Thyroid gland (tissue), 4 donors: ENCODE data around the gene OR10H1. TPM values are rescaled to one million over a fixed set of nuclear protein-coding genes. Genes with fewer than 3 reads are reported as not detected.
"Not testable (repeated sequence)": the region's sequence is repeated elsewhere in the genome, so short reads cannot be mapped to it uniquely, and the experiment has no call there.

Experiments used
- DNase-seq, 2 donors: peaks; one replicate each; pipeline ENCODE4 v3.0.0-alpha.2; 2019
- H3K27ac ChIP-seq, 3 donors: fragments of 200-600 bp; sonication (generic); 1 replicate in 2 of 3; 2 replicates in 1 of 3; pipeline ENCODE4 v1.5.1; 2016 to 2019; ENCODE audit warnings: mild to moderate bottlenecking in 1 of 3, moderate library complexity in 1 of 3
- H3K27me3 ChIP-seq: fragments of 200-600 bp; sonication (generic); one replicate; pipeline ENCODE4 v1.5.1; 2019
- H3K36me3 ChIP-seq, 2 donors: fragments of 200-600 bp; sonication (generic); one replicate each; pipeline ENCODE4 v1.5.1; 2016 to 2019
- H3K4me1 ChIP-seq, 2 donors: fragments of 200-600 bp; sonication (generic); one replicate each; pipeline ENCODE4 v1.5.1; 2017 to 2019
- H3K4me3 ChIP-seq, 3 donors: fragments of 200-600 bp; sonication (generic); replicated peaks in 1 of 3; 1 replicate in 2 of 3; 2 replicates in 1 of 3; pipeline ENCODE4 v1.5.1; 2016; ENCODE audit warnings: mild to moderate bottlenecking in 1 of 3
- H3K9me3 ChIP-seq: fragments of 200-600 bp; sonication (generic); one replicate; pipeline ENCODE4 v1.5.1; 2017
- CTCF ChIP-seq, 6 experiments: fragments of 200-600 bp in 3 of 6; fragments of 450-650 bp in 3 of 6; sonication (generic) in 3 of 6; IDR thresholded peaks; one replicate each; pipeline ENCODE4 v1.5.1; 2016 to 2019; ENCODE audit warnings: antibody characterized with exemption in 6 of 6, mild to moderate bottlenecking in 2 of 6, inconsistent platforms in 1 of 6, moderate library complexity in 1 of 6
- POLR2A ChIP-seq, 2 donors: fragments of 450-650 bp; IDR thresholded peaks; one replicate each; pipeline ENCODE4 v1.6.1; 2017; ENCODE audit warnings: antibody characterized with exemption in 2 of 2, mild to moderate bottlenecking in 2 of 2, moderate library complexity in 1 of 2
- WGBS, 2 donors: methylation state at CpG; one replicate each; pipeline ENCODE4 v1.1.5; 2017; 5-methylcytosine and 5-hydroxymethylcytosine counted together
- intact Hi-C: fragments of 100-400 bp; cut with DNase I; formaldehyde crosslinking; loops from one replicate; pipeline ENCODE4 v1.15.1; 2023
- total RNA-seq, 4 donors: library from RNA; depleted of rRNA; stranded (reverse); fragments of >200 nt; gene quantifications; one replicate each; pipeline ENCODE4 v1.2.3, GENCODE V29; 2016

OR10H1 gene
- total RNA-seq, 4 donors from 2014 or later: not detected

DNA sequence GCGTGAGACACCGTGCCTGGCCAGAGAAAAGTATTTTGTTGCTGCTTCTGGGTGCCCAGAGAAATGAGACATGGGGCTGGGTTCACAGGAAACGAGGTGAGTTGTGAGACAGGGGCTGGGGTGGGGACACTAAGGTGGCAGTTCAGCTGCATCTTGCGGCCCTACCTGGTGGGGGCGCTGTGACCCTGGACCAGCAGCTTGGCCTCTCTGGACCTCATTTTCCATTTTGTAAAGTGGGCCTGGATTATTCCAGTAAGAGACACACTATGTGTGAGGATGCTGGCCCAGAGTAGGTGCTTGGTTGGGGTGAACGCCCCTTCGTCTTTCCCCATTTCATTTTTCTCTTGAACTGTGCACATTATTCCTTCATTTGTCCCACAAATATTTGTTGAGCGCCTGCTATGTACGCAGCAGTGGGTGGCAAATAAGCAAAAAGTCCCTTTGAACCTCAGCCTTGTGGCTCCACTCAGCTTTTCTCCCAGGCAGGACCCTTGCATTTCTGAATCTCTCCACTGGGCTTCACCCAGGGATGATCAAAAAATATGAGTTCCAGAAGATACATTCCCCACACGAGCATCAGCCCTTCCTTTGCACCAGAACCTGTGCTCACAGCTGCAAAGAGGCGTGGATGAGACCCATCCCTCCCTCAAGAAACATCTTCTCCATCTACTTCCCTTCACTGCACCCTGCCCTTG is 26.6 kb upstream of the OR10H1 start:
- H3K4me1 ChIP-seq: no peaks in the 10 kb centered on the region
- no peak overlapping the region for H3K4me3 ChIP-seq
- H3K36me3 ChIP-seq: no peaks in the 10 kb centered on the region
- intact Hi-C loops: no loop called here
- WGBS, 2 donors: 61 to 65% methylated on average over 11 of the region's 11 CpGs
- no peak for DNase-seq
- H3K27ac ChIP-seq: no peak overlapping the region
- TF ChIP-seq POLR2A (IDR thresholded peaks at IDR 0.05): no peak
- TF ChIP-seq CTCF (IDR thresholded peaks at IDR 0.05): no peak
- H3K27me3 ChIP-seq: no peaks in the 10 kb centered on the region
- H3K9me3 ChIP-seq: no peaks in the 10 kb centered on the region

DNA sequence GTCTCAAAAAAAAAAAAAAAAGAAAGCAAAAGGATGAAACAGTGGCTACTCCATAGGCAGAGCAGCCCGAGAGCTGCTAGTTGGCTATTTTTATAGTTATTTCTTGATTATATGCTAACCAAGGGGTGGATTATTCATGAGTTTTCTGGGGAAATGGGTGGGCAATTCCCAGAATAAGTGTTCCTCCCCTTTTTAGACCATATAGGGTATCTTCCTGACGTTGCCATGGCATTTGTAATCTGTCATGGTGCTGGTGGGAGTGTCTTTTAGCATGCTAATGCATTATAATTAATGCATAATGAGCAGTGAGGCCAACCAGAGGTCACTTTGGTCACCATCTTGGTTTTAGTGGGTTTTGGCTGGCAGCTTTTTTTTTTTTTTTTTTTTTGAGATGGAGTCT is 25.4 kb upstream of the OR10H1 start:
- TF ChIP-seq POLR2A (IDR thresholded peaks at IDR 0.05) (no peak), CTCF (IDR thresholded peaks at IDR 0.05) (no peak)
- WGBS, 2 donors: 65 to 79% methylated on average over 2 of the region's 2 CpGs
- no peak overlapping the region for H3K4me3 ChIP-seq
- intact Hi-C loops: no loop called here
- H3K27me3 ChIP-seq: no peaks in the 10 kb centered on the region
- H3K36me3 ChIP-seq: no peaks in the 10 kb centered on the region
- H3K27ac ChIP-seq: no peak overlapping the region
- DNase-seq: no peak
- peaks cover 0 to 4% of the 10 kb centered on the region in 2 donors for H3K4me1 ChIP-seq
- H3K9me3 ChIP-seq: no peaks in the 10 kb centered on the region

DNA sequence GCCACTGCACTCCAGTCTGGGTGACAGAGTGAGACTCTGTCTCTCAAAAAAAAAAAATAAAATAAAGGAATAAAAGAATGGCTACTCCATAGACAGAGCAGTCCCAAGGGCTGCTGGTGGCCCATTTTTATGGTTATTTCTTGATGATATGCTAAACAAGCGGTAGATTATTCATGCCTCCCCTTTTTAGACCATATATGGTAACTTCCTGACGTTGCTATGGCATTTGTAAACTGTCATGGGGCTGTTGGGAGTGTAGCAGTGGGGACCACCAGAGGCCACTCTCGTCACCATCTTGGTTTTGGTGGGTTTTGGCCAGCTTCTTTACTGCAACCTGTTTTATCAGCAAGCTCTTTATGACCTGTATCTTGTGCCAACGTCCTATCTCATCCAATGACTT is 24.4 kb upstream of the OR10H1 start:
- H3K27ac ChIP-seq, H3K4me3 ChIP-seq, H3K9me3 ChIP-seq, intact Hi-C loops, H3K4me1 ChIP-seq, H3K36me3 ChIP-seq, H3K27me3 ChIP-seq, DNase-seq: not testable (repeated sequence)
- 66 to 68% methylated on average over 4 of the region's 4 CpGs for WGBS, 2 donors

- 92 to 100% methylated on average over 3 of the region's 3 CpGs for WGBS, 2 donors
- TF ChIP-seq POLR2A (IDR thresholded peaks at IDR 0.05) (no peak), CTCF (IDR thresholded peaks at IDR 0.05) (no peak)
- no peak overlapping the region for H3K27ac ChIP-seq
- H3K27me3 ChIP-seq: no peaks in the 10 kb centered on the region
- H3K4me1 ChIP-seq: peaks cover 0 to 6% of the 10 kb centered on the region in 2 donors
- intact Hi-C loops: no loop called here
- no peaks in the 10 kb centered on the region for H3K36me3 ChIP-seq
- H3K9me3 ChIP-seq: no peaks in the 10 kb centered on the region
- no peak overlapping the region for H3K4me3 ChIP-seq
- no peak for DNase-seq
These were observed 22.9 kb upstream of the OR10H1 start for GRCh38 chr19:15838351-15838750.

GRCh38 chr19:15837221-15837731 is 21.8 kb upstream of the OR10H1 start:
- intact Hi-C loops: no loop called here
- TF ChIP-seq CTCF (IDR thresholded peaks at IDR 0.05): no peak
- no peak for TF ChIP-seq POLR2A (IDR thresholded peaks at IDR 0.05)
- Histone ChIP-seq H3K4me1 (peaks cover 0 to 6% of the 10 kb centered on the region in 2 donors), H3K27me3 (no peaks in the 10 kb centered on the region), H3K27ac (peak overlapping the region; percentile 89 to 97 (median 92)), H3K36me3 (no peaks in the 10 kb centered on the region), H3K4me3 (peak overlapping the region; percentile 25 to 64 (median 44)), H3K9me3 (no peaks in the 10 kb centered on the region)
- WGBS, 2 donors: 2 to 4% methylated on average over 9 of the region's 9 CpGs
- no peak for DNase-seq
